Ascending aorta (tissue), 2 donors: ENCODE results near the gene MVB12B. TPM values are rescaled to one million over a fixed set of nuclear protein-coding genes. Genes with fewer than 3 reads are reported as not detected.

ENCODE experiments used
- DNase-seq, 2 donors: peaks; one replicate each; pipeline ENCODE4 v3.0.0-alpha.2; 2019; ENCODE audit warnings: low spot score in 2 of 2
- H3K27ac ChIP-seq, 2 donors: fragments of 200-600 bp; sonication (generic); one replicate each; pipeline ENCODE4 v1.5.1; 2016 to 2017; ENCODE audit warnings: mild to moderate bottlenecking in 1 of 2
- H3K27me3 ChIP-seq: fragments of 200-600 bp; sonication (generic); one replicate; pipeline ENCODE4 v1.5.1; 2017
- H3K36me3 ChIP-seq, 2 donors: fragments of 200-600 bp; sonication (generic); one replicate each; pipeline ENCODE4 v1.5.1; 2016
- H3K4me1 ChIP-seq, 2 donors: fragments of 200-600 bp; sonication (generic); one replicate each; pipeline ENCODE4 v1.5.1; 2016 to 2017; ENCODE audit warnings: mild to moderate bottlenecking in 1 of 2
- H3K4me3 ChIP-seq, 2 donors: fragments of 200-600 bp; sonication (generic); one replicate each; pipeline ENCODE4 v1.5.1; 2016 to 2017; ENCODE audit warnings: mild to moderate bottlenecking in 1 of 2
- H3K9me3 ChIP-seq, 2 donors: fragments of 200-600 bp; sonication (generic); one replicate each; pipeline ENCODE4 v1.5.1; 2016
- intact Hi-C: fragments of 100-400 bp; cut with DNase I; formaldehyde crosslinking; loops from one replicate; pipeline ENCODE4 v1.15.1; 2023
- total RNA-seq: library from RNA; depleted of rRNA; stranded (reverse); fragments of >200 nt; gene quantifications from one replicate; pipeline ENCODE4 v1.1.0, GENCODE V29; 2016
- TF ChIP-seq, protein P1 (sequence below), 3 experiments: fragments of 200-600 bp in 2 of 3; fragments of 450-650 bp in 1 of 3; sonication (generic) in 2 of 3; IDR thresholded peaks; one replicate each; pipeline ENCODE4 v1.5.1; 2016 to 2019; ENCODE audit warnings: antibody characterized with exemption in 3 of 3, mild to moderate bottlenecking in 1 of 3, moderate library complexity in 1 of 3

Gene MVB12B
- total RNA-seq, 1 donor from 2014 or later = 9.4 TPM

DNA sequence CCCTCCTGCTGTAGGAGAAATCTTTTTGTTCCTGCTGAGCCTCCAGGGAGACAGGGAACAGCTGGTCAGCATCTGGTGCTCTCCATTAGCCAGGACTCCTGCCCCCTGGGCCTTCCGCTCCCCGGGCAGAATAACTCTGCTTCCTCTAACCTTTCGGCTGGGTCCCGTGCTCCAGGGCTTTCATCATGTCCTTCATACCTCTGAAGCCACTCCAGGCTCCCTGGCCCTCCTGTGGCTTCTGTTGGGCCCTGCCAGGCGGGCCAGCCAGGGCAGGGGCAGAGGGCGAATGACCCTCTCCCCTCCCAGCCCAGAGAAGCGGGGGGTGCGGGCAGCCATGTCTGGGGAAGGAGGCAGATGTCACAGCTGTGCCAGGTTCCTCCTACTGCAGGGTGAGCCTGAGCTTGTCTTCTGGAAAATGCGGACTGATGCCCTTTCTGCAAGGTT, 205.4 kb downstream of the MVB12B start:
- H3K27me3 ChIP-seq = no peaks in the 10 kb centered on the region
- no peak for DNase-seq
- no peaks in the 10 kb centered on the region for H3K9me3 ChIP-seq
- intact Hi-C loops = no loop called here
- H3K27ac ChIP-seq = no peak overlapping the region
- H3K4me1 ChIP-seq = no peaks in the 10 kb centered on the region
- H3K4me3 ChIP-seq = no peak overlapping the region
- TF ChIP-seq, protein P1, sequence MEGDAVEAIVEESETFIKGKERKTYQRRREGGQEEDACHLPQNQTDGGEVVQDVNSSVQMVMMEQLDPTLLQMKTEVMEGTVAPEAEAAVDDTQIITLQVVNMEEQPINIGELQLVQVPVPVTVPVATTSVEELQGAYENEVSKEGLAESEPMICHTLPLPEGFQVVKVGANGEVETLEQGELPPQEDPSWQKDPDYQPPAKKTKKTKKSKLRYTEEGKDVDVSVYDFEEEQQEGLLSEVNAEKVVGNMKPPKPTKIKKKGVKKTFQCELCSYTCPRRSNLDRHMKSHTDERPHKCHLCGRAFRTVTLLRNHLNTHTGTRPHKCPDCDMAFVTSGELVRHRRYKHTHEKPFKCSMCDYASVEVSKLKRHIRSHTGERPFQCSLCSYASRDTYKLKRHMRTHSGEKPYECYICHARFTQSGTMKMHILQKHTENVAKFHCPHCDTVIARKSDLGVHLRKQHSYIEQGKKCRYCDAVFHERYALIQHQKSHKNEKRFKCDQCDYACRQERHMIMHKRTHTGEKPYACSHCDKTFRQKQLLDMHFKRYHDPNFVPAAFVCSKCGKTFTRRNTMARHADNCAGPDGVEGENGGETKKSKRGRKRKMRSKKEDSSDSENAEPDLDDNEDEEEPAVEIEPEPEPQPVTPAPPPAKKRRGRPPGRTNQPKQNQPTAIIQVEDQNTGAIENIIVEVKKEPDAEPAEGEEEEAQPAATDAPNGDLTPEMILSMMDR (IDR thresholded peaks at IDR 0.05) = no peak
- no peaks in the 10 kb centered on the region for H3K36me3 ChIP-seq

DNA sequence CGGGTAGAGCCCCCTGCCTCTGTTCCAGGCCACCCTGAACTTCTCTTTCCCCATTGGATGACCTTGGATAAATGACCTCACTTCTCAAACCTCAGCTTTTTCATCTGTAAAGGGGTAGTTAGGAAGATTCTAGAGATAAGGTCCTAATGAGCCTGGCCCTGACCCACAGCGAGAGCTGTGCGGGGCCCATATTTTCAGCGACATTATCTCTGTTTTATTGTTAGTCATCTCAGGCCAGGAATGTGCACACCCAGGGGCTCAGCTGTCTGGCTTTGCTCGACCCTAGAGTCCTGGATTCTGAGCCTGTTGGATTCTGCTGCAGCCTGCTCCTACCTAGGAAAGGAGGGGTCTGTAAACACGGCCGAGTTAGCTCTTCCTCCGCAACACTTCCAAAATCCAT, 205.9 kb downstream of the MVB12B start:
- H3K4me3 ChIP-seq = no peak overlapping the region
- no peak overlapping the region for H3K27ac ChIP-seq
- TF ChIP-seq, protein P1 (IDR thresholded peaks at IDR 0.05) = no peak
- no peaks in the 10 kb centered on the region for H3K9me3 ChIP-seq
- no peaks in the 10 kb centered on the region for H3K27me3 ChIP-seq
- H3K36me3 ChIP-seq = no peaks in the 10 kb centered on the region
- no peak for DNase-seq
- no peaks in the 10 kb centered on the region for H3K4me1 ChIP-seq
- intact Hi-C loops = no loop called here

DNA sequence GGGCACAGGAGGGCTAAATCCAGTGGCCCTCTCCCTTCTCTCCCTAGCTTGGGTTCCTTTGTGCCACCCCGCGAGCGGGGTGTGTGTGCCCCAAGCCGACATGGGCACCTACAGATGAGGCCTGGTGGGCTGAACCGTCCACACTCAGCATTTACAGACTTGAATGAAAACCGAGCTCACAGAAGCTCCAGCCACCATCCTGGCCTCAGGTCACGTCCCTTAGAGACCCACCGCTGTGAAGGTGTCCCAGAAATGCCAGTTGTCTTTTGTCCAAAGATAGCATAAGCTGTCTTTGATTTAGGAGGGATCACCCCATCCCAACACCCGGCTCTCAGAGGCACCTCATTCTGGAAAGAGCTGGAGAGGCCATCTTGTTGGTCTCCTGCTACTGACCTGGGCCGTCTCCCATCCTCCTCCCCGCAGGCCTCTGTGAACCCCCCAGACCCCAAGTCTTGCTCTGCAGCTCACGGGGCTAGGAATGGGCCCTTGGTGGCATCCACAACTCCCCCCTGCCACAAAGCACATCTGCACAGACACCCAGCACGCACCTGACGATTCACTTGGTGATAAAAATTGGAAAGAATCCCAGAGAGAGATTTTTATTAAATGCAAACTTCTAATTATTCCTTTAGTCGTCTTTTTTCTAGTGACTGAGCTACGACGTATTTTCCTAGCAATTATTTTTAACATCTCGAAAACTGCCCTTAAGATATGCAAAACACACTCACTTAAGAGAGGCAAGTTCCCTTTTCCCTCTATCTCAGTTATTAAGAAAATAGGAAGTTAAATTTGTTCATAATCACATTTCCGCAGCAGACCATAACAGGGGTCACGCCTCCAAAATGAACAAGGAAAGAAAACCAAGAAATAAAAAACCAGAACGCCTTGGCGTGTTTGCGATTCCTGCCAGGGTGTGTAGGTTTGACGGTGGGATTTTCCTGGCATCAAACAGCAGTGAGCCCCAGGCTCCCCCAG, 206.6 kb downstream of the MVB12B start:
- H3K9me3 ChIP-seq = no peaks in the 10 kb centered on the region
- intact Hi-C loops = no loop called here
- DNase-seq = no peak
- TF ChIP-seq, protein P1 (IDR thresholded peaks at IDR 0.05) = no peak
- H3K4me1 ChIP-seq = no peaks in the 10 kb centered on the region
- H3K27ac ChIP-seq = no peak overlapping the region
- no peaks in the 10 kb centered on the region for H3K36me3 ChIP-seq
- H3K4me3 ChIP-seq = no peak overlapping the region
- H3K27me3 ChIP-seq = no peaks in the 10 kb centered on the region

DNA sequence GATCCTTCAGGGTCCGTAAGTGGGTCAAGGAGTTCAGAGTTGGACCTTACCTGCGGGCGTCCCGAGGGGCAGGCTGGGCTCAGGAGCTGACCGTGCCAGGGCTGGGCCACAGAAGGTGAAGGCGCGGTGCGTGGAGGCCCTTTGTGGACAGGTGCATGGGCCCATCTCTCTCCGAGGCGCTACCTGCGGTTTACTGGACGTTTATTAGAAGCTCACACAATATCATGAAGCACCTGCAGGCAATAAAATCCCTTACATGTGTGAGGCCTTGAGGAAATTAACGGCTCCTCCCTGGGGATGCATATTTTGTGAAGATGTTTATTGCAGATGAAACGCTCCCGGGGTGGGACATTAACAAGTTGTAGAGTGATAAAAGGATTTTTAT, 207.3 kb downstream of the MVB12B start:
- no peak for DNase-seq
- no peaks in the 10 kb centered on the region for H3K36me3 ChIP-seq
- intact Hi-C loops = no loop called here
- H3K4me1 ChIP-seq = no peaks in the 10 kb centered on the region
- no peak overlapping the region for H3K27ac ChIP-seq
- H3K9me3 ChIP-seq = no peaks in the 10 kb centered on the region
- H3K4me3 ChIP-seq = no peak overlapping the region
- H3K27me3 ChIP-seq = no peaks in the 10 kb centered on the region
- TF ChIP-seq, protein P1 (IDR thresholded peaks at IDR 0.05) = no peak

DNA sequence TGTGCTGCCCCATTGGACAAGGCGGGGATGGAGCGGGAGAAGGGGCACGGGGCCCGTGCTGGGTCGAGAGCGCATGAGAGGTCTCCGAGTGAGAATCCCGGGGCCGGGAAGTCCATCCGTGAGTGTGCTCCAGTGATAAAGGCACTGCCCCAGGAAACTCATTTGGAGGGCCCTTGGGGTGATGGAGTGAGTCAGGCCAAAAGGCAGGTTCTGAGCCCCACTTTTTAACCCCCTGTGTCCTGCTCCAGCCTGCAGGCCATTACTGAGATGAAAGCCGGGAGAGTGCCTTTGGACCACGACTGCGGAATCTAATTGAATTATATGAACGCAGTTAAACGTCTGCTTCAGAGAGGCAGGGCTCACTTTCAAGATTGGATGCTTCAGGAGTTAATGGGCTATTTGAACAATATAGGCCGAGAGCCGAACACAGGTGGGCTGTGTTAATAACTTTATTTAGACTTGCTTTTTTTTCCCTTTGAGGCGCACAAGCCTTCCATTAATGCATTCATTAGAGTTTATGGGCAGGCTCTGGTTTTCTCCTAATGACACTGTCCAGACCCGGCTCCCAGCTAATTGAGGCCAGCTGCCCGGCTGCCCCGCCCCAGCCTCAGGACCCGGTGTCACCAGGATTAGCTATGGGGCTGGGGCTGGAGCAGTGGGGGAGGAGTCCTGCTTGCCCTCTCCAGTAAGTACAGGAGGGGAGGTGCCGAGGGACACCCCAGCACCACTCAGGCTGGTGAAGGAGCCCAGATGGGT, 208.0 kb downstream of the MVB12B start:
- TF ChIP-seq, protein P1 (IDR thresholded peaks at IDR 0.05) = no peak
- Histone ChIP-seq H3K27ac (no peak overlapping the region), H3K36me3 (no peaks in the 10 kb centered on the region), H3K4me3 (no peak overlapping the region), H3K9me3 (no peaks in the 10 kb centered on the region), H3K4me1 (no peaks in the 10 kb centered on the region), H3K27me3 (no peaks in the 10 kb centered on the region)
- intact Hi-C loops = no loop called here
- DNase-seq = no peak
